ENCODE results near the gene OR52E6. TPM values are rescaled to one million over a fixed set of nuclear protein-coding genes. Genes with fewer than 3 reads are reported as not detected.

Gene OR52E6
- total RNA-seq, 1 experiment from 2014 or later: not detected

- TF ChIP-seq CEBPB (IDR thresholded peaks at IDR 0.05; ENCODE audit: low read depth) (no peak), CBX3 (IDR thresholded peaks at IDR 0.05; ENCODE audit: low read depth) (no peak), POLR2AphosphoS5 (IDR thresholded peaks at IDR 0.05; ENCODE audit: low read depth, low read length) (no peak)
Measured at GRCh38 chr11:5887172-5887571, 45.5 kb upstream of the OR52E6 start (continued).

- RAD21 ChIA-PET (ENCODE audit: low non-redundant PET in 1 of 2, low total read pairs in 2 of 2, uncharacterized antibody in 2 of 2, unreplicated experiment in 2 of 2): no interaction called here
- no peak overlapping the region for H3K9ac ChIP-seq (ENCODE audit: low read length)
- no TSS peak for BruUV-seq (replicated peaks)
- H3K9me3 ChIP-seq (ENCODE audit: control insufficient read depth in 1 of 2, insufficient read depth in 1 of 2, low read depth in 1 of 2, low read length in 2 of 2): no peaks in the 10 kb centered on the region
- no peak overlapping the region for H3K27ac ChIP-seq (ENCODE audit: low read depth, low read length)
- no peak overlapping the region for H3K4me3 ChIP-seq (replicated peaks in 1 of 2; ENCODE audit: low read depth in 1 of 2, low read length in 2 of 2)
- H4K20me1 ChIP-seq (ENCODE audit: insufficient read depth): no peaks in the 10 kb centered on the region
- peaks cover 65% of the 10 kb centered on the region for H3K27me3 ChIP-seq (ENCODE audit: insufficient read depth, low read length)
- CTCF ChIA-PET: interaction anchor here (1.3 to 1.6 kb wide), 2 partner anchors 9 to 14 kb away, joined by 5 to 10 read pairs; no protein-coding TSS in a partner anchor
- intact Hi-C loops (cut with micrococcal nuclease): no loop called here
- TF ChIP-seq EGR1 (IDR thresholded peaks at IDR 0.05; ENCODE audit: low read depth) (no peak), ELF1 (IDR thresholded peaks at IDR 0.05; ENCODE audit: borderline replicate concordance, low read depth) (no peak), CBX3 (IDR thresholded peaks at IDR 0.05; ENCODE audit: low read depth) (no peak), EZH2 (IDR thresholded peaks at IDR 0.05) (no peak), EZH2phosphoT487 (IDR thresholded peaks at IDR 0.05; ENCODE audit: borderline replicate concordance) (no peak), FOSL1 (IDR thresholded peaks at IDR 0.05; ENCODE audit: low read depth) (no peak), ZBTB33 (IDR thresholded peaks at IDR 0.05; ENCODE audit: extremely low read depth, insufficient replicate concordance, low read length) (no peak), CEBPB (IDR thresholded peaks at IDR 0.05; ENCODE audit: low read depth) (no peak), REST (IDR thresholded peaks at IDR 0.05; ENCODE audit: low read depth) (no peak), ZFX (IDR thresholded peaks at IDR 0.05) (no peak), SIN3A (IDR thresholded peaks at IDR 0.05; ENCODE audit: low read depth) (no peak), RAD21 (IDR thresholded peaks at IDR 0.05; ENCODE audit: low read depth) (no peak), SRF (IDR thresholded peaks at IDR 0.05; ENCODE audit: low read depth) (no peak), POLR2A (IDR thresholded peaks at IDR 0.05; ENCODE audit: borderline replicate concordance, extremely low read depth, insufficient read depth, insufficient read length) (no peak), POLR2AphosphoS5 (IDR thresholded peaks at IDR 0.05; ENCODE audit: low read depth, low read length) (no peak), YY1 (IDR thresholded peaks at IDR 0.05; ENCODE audit: extremely low read depth, insufficient replicate concordance, low read depth, low read length) (no peak), ATF3 (IDR thresholded peaks at IDR 0.05) (no peak), CTCF (IDR thresholded peaks at IDR 0.05 in 2 of 3, conservative IDR thresholded peaks at IDR 0.05 in 1 of 3; ENCODE audit: borderline replicate concordance in 1 of 3, insufficient read depth in 1 of 3, low read depth in 2 of 3, low read length in 2 of 3) (no peak), ZNF274 (IDR thresholded peaks at IDR 0.05; ENCODE audit: low read depth, low read length) (no peak), SP1 (IDR thresholded peaks at IDR 0.05; ENCODE audit: low read depth) (no peak)
- no peaks in the 10 kb centered on the region for H3K4me1 ChIP-seq (ENCODE audit: control insufficient read depth in 1 of 2, insufficient read depth in 2 of 2, low read length in 2 of 2)
- ATAC-seq: no peak
- POLR2A ChIA-PET: no interaction called here
- H3K79me2 ChIP-seq (ENCODE audit: insufficient read depth, low read length): no peaks in the 10 kb centered on the region
- H3K4me2 ChIP-seq (ENCODE audit: low read length): no peak overlapping the region
- no peak for DNase-seq (ENCODE audit: low read depth, low spot score)
- no peaks in the 10 kb centered on the region for H3K9me2 ChIP-seq (ENCODE audit: insufficient read depth)
- no peak overlapping the region for H2AFZ ChIP-seq (ENCODE audit: low read depth, low read length, poor library complexity, severe bottlenecking)
- no peaks in the 10 kb centered on the region for H3K36me3 ChIP-seq (ENCODE audit: control insufficient read depth in 1 of 2, insufficient read depth in 2 of 2, low read length in 2 of 2)
Measured at GRCh38 chr11:5881756-5882155, 40.1 kb upstream of the OR52E6 start.

Data from HCT116 (cell line).